ENCODE results near the gene EPS8L3. TPM values are rescaled to one million over a fixed set of nuclear protein-coding genes. Genes with fewer than 3 reads are reported as not detected.

EPS8L3 gene
- total RNA-seq, 1 experiment from 2014 or later = 0.17 TPM

GRCh38 chr1:109733236-109733870 lies 30.4 kb downstream of the EPS8L3 start:
- Mint-ChIP-seq H3K4me1 (peaks cover 13% of the 10 kb centered on the region), H3K9me3 (peaks cover 14% of the 10 kb centered on the region), H3K4me3 (no peak overlapping the region), H3K36me3 (0 out of 2 replicates have a peak, but pooled peaks cover 2% of the 10 kb centered on the region), H3K27ac (no peak overlapping the region), H3K27me3 (ENCODE audit: low read depth) (peaks cover 45% of the 10 kb centered on the region)
- ATAC-seq = no peak
- TF ChIP-seq ELF4 (CRISPR knock-in tag; IDR thresholded peaks at IDR 0.05; ENCODE audit: low read depth) (no peak), ARID4B (CRISPR knock-in tag; IDR thresholded peaks at IDR 0.05; ENCODE audit: borderline replicate concordance) (no peak), ZNF232 (CRISPR knock-in tag; IDR thresholded peaks at IDR 0.05) (no peak), HMGXB4 (CRISPR knock-in tag; IDR thresholded peaks at IDR 0.05) (no peak), MYBL2 (CRISPR knock-in tag; IDR thresholded peaks at IDR 0.05) (no peak), ZNF425 (CRISPR knock-in tag; conservative IDR thresholded peaks at IDR 0.05) (no peak), PRRX2 (CRISPR knock-in tag; IDR thresholded peaks at IDR 0.05) (no peak), AR (CRISPR knock-in tag; IDR thresholded peaks at IDR 0.05) (no peak), FOXK1 (CRISPR knock-in tag; IDR thresholded peaks at IDR 0.05) (no peak), ZNF281 (CRISPR knock-in tag; IDR thresholded peaks at IDR 0.05) (no peak), NFE2L1 (CRISPR knock-in tag; IDR thresholded peaks at IDR 0.05) (no peak), ZBTB43 (CRISPR knock-in tag; IDR thresholded peaks at IDR 0.05) (no peak), ZNF416 (CRISPR knock-in tag; IDR thresholded peaks at IDR 0.05) (no peak), E2F5 (CRISPR knock-in tag; IDR thresholded peaks at IDR 0.05) (no peak), JAZF1 (CRISPR knock-in tag; IDR thresholded peaks at IDR 0.05) (no peak), NFATC4 (CRISPR knock-in tag; IDR thresholded peaks at IDR 0.05) (no peak), FOXJ3 (CRISPR knock-in tag; IDR thresholded peaks at IDR 0.05; ENCODE audit: borderline replicate concordance) (no peak), IRF2 (CRISPR knock-in tag; IDR thresholded peaks at IDR 0.05; ENCODE audit: borderline replicate concordance, low read depth) (no peak), ESRRA (CRISPR knock-in tag; IDR thresholded peaks at IDR 0.05; ENCODE audit: borderline replicate concordance) (no peak), ZNF671 (CRISPR knock-in tag; IDR thresholded peaks at IDR 0.05) (no peak)
- CTCF ChIA-PET = interaction anchor here (1.0 to 2.2 kb wide), 2 partner anchors 93 to 103 kb away, joined by 6 to 8 read pairs; no protein-coding TSS in a partner anchor
- POLR2A ChIA-PET = no interaction called here
- no peak for DNase-seq (ENCODE audit: low spot score)
